Measurements from ENCODE around the gene MTA1. TPM values are rescaled to one million over a fixed set of nuclear protein-coding genes. Genes with fewer than 3 reads are reported as not detected.

The MTA1 gene
- total and polyA plus RNA-seq, 2 of the 8 experiments (the other 6 are each of a cell fraction or from before 2014, with no cell fraction given), result 73.9 to 221 TPM

DNA sequence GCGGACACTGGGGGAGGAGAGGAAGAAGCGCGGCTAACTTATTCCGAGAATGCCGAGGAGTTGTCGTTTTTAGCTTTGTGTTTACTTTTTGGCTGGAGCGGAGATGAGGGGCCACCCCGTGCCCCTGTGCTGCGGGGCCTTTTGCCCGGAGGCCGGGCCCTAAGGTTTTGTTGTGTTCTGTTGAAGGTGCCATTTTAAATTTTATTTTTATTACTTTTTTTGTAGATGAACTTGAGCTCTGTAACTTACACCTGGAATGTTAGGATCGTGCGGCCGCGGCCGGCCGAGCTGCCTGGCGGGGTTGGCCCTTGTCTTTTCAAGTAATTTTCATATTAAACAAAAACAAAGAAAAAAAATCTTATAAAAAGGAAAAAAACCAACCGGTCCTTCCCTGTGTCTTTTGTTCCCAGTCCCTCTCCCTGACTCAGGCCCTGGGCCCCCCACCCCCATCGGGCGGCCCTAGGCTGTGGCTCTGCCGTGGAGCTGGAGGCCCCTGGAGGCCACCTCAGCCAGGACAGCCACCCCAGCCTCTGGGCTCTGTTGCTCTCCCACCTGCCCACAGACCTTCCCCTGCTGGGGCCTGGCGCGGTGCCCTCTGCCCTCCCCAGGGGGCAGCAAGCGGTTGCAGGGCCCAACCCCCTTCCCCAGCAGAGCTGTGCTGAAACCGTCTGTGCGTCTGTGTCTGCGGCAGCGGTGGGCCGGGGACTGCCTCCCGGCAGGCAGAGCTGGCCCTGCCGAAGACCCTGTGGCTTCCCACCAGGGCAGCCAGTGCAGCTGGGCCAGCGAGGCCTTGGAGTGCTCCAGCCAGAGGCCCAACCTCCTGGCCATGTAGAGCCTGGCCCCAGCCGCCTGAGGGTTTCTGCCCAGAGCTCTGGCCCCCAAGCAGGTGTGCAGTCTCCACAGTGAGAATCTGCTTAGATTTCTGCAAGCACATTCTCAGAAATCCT lies 51.0 kb downstream of the MTA1 start (continued):
- TF ChIP-seq POLR2AphosphoS5 (IDR thresholded peaks at IDR 0.05; ENCODE audit: low read depth, low read length) (no peak), CBX8 (IDR thresholded peaks at IDR 0.05; ENCODE audit: borderline replicate concordance, low read depth, low read length) (no peak), ZNF274 (IDR thresholded peaks at IDR 0.05; ENCODE audit: borderline replicate concordance, extremely low read depth, low read length) (no peak), CEBPB (IDR thresholded peaks at IDR 0.05; ENCODE audit: low read depth, low read length) (no peak), NRF1 (IDR thresholded peaks at IDR 0.05; ENCODE audit: low read depth, low read length) (no peak), SIX5 (IDR thresholded peaks at IDR 0.05; ENCODE audit: low read depth, low read length) (no peak), POLR2A (IDR thresholded peaks at IDR 0.05; ENCODE audit: control extremely low read depth in 1 of 2, low read depth in 2 of 2, low read length in 2 of 2) (no peak), RFX5 (IDR thresholded peaks at IDR 0.05; ENCODE audit: borderline replicate concordance, low read depth, low read length) (no peak), EP300 (IDR thresholded peaks at IDR 0.05; ENCODE audit: borderline replicate concordance in 1 of 2, low read depth in 2 of 2, low read length in 2 of 2) (no peak), CHD2 (IDR thresholded peaks at IDR 0.05; ENCODE audit: low read length) (no peak)
- TF ChIP-seq, protein P1, sequence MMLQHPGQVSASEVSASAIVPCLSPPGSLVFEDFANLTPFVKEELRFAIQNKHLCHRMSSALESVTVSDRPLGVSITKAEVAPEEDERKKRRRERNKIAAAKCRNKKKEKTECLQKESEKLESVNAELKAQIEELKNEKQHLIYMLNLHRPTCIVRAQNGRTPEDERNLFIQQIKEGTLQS (IDR thresholded peaks at IDR 0.05; ENCODE audit: insufficient read depth, low read depth, low read length), result no peak
- TF ChIP-seq, protein P2, sequence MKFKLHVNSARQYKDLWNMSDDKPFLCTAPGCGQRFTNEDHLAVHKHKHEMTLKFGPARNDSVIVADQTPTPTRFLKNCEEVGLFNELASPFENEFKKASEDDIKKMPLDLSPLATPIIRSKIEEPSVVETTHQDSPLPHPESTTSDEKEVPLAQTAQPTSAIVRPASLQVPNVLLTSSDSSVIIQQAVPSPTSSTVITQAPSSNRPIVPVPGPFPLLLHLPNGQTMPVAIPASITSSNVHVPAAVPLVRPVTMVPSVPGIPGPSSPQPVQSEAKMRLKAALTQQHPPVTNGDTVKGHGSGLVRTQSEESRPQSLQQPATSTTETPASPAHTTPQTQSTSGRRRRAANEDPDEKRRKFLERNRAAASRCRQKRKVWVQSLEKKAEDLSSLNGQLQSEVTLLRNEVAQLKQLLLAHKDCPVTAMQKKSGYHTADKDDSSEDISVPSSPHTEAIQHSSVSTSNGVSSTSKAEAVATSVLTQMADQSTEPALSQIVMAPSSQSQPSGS (IDR thresholded peaks at IDR 0.05; ENCODE audit: low read length), result no peak

Measured in H1 (cell line).